GM18909 (cell line): ENCODE measurements around the gene OPTC.

ENCODE experiments used
- ATAC-seq: cut with Tn5 transposase; IDR thresholded peaks from one replicate; pipeline ENCODE4 v1.9.1; 2021; ENCODE audit warnings: mild to moderate bottlenecking; ENCODE audit not compliant: unreplicated experiment, poor library complexity

Gene OPTC

GRCh38 chr1:203528976-203529835 lies 35.3 kb downstream of the OPTC start:
- no peak for ATAC-seq

GRCh38 chr1:203531063-203531462 lies 37.1 kb downstream of the OPTC start:
- no peak for ATAC-seq

DNA sequence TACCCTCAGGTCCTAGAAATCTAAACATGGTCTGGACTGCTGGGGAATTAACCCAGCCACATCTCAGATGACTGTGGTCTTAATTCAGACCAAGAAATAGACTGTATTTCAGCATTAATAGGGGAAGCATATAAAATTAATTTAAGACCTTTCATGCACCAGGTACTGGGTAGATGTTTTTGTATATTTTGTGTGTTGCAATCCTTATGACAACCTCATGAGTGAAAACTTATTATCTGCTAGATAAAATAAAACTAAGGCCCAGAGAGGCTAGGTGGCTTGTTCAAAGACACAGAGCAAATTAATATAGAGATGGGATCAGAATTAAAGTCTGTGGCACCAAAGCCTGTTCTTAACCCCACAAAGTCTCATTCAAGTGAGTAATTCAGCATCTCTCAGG lies 40.1 kb downstream of the OPTC start:
- ATAC-seq: no peak

- no peak for ATAC-seq
These were observed 40.6 kb downstream of the OPTC start for GRCh38 chr1:203534526-203534925.

DNA sequence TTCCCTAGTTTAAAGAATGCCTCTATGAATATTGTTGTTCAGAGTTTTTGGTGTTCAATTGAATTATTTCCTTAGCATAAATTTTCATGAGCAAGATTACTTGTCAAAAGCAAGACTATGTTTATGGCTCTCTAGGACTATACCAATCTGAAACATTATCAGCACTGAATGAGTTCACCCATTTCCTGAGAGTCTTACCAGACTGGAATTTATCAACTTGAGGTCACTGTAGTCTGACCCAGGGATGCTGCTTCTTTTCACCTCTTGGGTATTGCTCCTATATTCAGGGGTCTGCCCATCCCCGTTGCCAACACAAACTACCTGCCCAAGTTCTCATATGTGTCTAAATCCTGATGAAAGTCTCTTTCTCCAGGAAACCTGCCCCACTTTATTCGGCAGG lies 42.6 kb downstream of the OPTC start:
- ATAC-seq: no peak

DNA sequence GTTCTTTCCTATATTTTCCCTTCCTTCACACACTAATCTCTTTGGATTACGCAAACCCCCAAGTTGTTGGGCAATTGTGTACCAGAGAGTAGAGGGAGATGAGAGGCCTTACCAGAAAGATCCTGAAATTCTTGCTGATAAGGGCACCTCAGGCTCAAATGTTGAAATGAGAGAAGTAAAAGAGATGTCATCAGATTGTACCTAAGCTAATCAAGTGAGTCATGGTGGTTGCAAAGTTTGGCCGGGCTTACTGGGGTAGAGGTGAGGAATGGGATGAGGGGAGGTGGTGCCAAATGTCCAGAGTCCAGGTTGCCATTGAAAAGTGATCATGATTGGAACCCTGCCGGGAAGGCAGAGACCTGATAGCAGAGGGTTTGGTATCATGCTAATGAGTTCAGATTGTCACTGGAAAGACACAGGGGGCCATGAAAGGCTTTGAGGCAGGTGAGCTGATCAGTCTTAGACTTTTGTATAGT lies 43.1 kb downstream of the OPTC start:
- no peak for ATAC-seq

DNA sequence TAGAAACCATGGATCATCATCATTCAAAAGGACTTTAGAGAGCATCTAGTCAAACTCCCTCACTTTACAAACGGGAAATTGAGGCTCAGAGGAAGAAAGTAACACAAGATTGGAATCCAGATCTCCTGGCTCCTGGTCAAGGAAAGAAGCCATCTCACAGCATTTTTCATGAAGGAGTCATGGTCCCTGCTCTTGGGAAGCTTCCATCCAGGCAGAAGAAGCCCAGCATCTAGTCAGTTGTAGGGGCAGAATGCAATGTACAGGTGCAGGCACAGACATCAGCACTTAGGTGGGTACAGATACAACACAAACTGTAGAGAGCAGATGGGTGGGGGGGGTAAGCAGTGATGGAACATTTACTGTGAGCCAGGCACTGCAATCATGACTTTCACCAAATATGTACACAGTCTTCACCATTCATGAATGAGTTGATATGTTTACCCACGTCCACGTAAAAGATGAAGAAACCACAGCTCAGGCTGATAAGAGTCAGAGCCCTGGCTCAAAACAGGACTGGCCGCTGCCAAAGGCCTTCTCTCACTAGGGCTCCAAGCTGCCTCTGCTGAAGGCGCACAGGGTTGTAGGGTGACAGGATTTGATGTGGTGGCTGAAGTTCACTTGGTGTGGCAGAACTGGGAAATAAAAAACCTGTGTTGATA lies 44.0 kb downstream of the OPTC start:
- ATAC-seq: no peak

DNA sequence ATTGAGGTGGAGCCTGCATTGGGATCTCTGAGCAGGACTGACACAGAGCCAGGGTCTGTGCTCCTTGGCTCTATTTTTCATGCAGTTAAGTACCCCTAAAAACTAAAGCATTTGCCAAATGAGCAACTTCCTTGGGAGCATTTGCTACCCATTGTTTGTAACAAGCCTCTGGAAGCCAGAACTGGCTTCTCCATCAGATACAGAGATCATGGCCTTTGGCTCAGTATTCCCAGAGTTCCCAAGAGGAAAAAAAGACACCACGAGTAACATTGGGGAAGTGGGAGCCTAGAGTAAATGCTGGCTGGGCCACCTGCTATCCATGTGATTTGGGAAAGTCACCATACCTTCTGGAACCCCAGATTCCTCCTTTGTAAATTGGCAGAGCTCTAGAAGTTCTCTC lies 44.8 kb downstream of the OPTC start:
- no peak for ATAC-seq

- no peak for ATAC-seq
These were observed 46.0 kb downstream of the OPTC start for GRCh38 chr1:203539831-203540546.

GRCh38 chr1:203544485-203544884 lies 50.5 kb downstream of the OPTC start:
- ATAC-seq: no peak

DNA sequence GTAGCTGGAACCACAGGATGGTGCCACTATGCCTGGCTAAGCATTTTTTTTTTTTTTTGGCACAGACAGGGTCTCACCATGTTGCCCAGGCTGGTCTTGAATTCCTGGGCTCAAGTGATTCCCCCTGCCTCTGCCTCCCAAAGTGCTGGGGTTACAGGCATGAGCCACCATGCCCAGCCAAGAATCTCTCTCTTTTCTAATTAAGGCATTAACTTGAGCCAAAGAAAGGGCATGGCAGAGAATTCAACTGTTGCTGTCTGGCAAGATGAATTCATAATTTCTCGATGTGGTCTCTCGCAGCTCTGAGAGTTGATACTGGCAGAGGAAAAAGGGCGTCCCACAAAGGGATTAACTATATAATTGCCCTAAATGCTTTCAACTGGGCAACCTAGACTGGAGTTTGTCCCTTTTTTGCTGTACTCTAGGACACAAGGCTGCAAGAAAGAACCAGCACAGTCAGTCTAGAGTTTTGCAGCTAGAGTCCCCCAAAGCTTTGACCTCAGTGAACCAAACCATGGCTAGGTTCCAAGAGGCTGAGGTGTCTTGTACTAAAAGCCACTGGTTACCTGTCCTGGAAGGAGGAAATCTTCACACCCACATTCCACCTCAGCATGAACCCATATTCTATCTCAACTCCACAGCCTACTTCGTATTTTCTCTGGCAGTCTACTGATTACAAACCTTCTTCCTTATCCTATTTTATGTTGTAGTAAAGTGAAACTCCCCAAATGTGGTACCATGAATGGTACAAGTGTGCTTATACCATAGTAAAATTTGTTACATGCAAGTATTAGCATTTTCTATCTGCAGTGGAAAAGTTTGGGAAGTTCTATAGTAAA lies 51.2 kb downstream of the OPTC start:
- ATAC-seq: no peak

GRCh38 chr1:203546274-203546673 lies 52.3 kb downstream of the OPTC start:
- ATAC-seq: no peak

GRCh38 chr1:203547147-203547546 lies 53.2 kb downstream of the OPTC start:
- ATAC-seq: no peak

- ATAC-seq: no peak
These were observed 53.9 kb downstream of the OPTC start for GRCh38 chr1:203547771-203548421.

DNA sequence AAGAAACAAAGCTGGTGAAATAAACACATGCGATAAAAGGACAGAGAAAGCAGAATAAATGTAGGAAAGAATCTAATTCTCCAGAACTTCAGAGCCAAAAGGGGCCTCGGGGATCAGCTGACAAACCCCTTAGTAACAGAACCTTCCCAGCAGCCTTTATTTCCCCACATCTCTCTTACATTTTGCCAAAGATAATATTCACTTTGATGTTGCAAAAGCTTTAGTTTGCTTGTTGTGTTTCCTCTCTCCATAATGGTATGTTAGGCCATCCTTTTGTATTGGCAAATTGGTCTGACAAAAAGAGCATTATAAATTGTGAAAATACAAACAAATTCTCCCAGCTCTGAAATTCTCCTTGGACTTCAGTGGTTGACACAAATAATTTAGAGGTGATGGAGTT lies 54.9 kb downstream of the OPTC start:
- no peak for ATAC-seq

GRCh38 chr1:203549309-203549708 lies 55.4 kb downstream of the OPTC start:
- ATAC-seq: no peak

DNA sequence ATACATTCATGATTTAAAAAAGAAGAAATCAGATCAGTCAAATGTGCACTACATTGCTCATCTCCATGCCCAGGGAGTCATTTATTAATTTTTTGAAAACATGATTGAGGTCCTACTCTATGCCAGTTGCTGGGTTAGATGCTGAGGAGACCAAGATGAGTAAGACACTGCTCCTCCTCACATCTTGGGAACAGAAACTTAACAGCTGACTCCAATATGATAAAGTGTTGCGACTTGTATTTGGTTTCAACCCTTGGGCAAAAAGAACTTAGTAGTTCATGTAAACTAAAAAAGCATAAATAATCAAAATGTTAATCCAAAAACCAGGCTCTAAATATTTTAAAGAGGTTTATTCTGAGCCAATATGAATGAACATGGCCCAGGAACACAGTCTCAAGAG lies 56.9 kb downstream of the OPTC start:
- ATAC-seq: no peak

DNA sequence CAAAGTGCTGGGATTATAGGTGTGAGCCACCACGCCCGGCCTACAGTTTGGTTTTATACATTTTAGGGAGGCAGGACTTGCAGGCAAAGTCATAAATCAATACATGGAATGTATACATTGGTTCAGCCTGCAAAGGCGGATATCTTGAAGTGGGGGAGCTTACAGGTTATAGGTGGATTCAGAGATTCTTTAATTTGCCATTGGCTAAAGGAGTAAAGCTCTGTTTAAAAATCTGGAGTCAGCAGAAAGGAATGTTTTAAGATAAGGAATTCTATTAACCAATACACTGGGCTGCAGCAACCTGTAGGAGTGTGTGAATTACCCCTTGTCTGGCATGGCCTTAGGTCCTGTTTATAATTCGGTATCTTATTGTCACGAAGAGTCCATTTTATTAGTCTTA lies 57.6 kb downstream of the OPTC start:
- ATAC-seq: no peak

DNA sequence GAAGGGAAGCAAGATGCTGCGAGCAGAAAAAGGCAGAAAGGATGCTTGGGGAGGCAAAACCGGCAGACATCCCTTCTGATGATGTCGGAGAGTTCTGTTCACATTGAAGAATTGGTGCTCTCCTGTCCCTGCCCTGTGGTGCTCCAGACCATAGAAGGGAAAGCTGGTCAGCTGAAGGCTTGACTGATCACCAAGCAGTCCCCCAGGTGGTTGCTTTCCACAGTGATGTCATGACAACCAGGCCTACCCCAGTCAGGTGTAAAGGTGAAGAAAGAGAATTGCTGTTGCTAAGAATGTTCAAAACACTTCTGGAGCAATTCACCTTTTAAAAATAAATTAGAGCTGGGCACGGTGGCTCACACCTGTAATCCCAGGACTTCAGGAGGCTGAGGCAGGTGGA lies 59.5 kb downstream of the OPTC start:
- no peak for ATAC-seq

DNA sequence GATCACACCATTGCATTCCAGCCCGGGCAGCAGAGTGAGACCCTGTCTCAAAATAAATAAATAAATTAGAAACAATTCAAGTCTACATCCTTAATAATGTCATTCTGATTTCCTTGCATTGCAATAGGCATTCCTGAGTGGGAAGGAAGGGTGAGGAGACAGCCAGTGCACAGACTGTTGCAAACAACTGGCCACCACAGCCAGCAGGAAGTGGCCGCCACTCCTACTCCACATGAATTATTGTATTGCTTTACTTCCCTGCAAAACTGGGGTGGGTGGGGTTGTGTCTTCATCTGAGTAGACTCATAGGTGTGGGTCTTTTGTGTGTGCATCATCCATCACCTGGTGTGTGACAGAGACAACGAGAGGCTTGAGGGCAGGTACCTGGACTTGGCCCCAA lies 60.1 kb downstream of the OPTC start:
- no peak for ATAC-seq
